GM12878 (cell line): ENCODE data around the gene RPAP3. TPM values are rescaled to one million over a fixed set of nuclear protein-coding genes. Genes with fewer than 3 reads are reported as not detected.

Experiments used
- ATAC-seq: fragments of 200-7000 bp; cut with Tn5 transposase; 3 replicates; pipeline ENCODE4 v1.9.1; 2020; ENCODE audit warnings: mild to moderate bottlenecking, moderate library complexity
- BruUV-seq: library from RNA; stranded (reverse); fragments of 400-500 nt; replicated peaks from 2 replicates; lab custom pipeline; 2021; lab: Mats Ljungman, UMichigan
- CTCF ChIA-PET: fragments of 300-600 bp; sonication (Branson Sonifier 250); formaldehyde crosslinking; extraction: SDS; loops from one replicate; lab custom pipeline; 2021; ENCODE audit warnings: inconsistent platforms; lab: Yijun Ruan, JAX
- POLR2A ChIA-PET: fragments of 350-600 bp; formaldehyde crosslinking; extraction: SDS; loops from one replicate; lab custom pipeline; 2021; ENCODE audit warnings: inconsistent platforms; lab: Charles Lee
- RAD21 ChIA-PET: fragments of 300-600 bp; sonication (Branson Sonifier 250); formaldehyde crosslinking; loops from one replicate; lab custom pipeline; 2023; ENCODE audit warnings: antibody characterized with exemption; ENCODE audit not compliant: unreplicated experiment; lab: Charles Lee
- SMC1A ChIA-PET: fragments of 300-600 bp; sonication (Branson Sonifier 250); formaldehyde crosslinking; loops from one replicate; lab custom pipeline; 2023; ENCODE audit not compliant: unreplicated experiment, uncharacterized antibody; lab: Charles Lee
- DNase-seq: peaks from one replicate; pipeline ENCODE4 v3.0.0-alpha.2; 2011; ENCODE audit warnings: low read depth, low spot score
- FAIRE-seq: peaks from 3 replicates; lab custom pipeline; 2011; peaks lifted over from hg19 to GRCh38; lab: Jason Lieb, UNC
- H2AFZ ChIP-seq: 2 replicates; pipeline ENCODE4 v1.6.0; 2011; ENCODE audit warnings: low read depth, low read length, control low read depth; ENCODE audit not compliant: control insufficient read depth
- H3K27ac ChIP-seq: 2 replicates; pipeline ENCODE4 v1.5.1; 2011; ENCODE audit warnings: control low read depth; ENCODE audit not compliant: control insufficient read depth, insufficient read depth
- H3K27me3 ChIP-seq, 2 experiments: replicated peaks in 1 of 2; 2 replicates each; pipeline versions ENCODE4 v1.6.0 to v1.6.1; 2011; ENCODE audit warnings: low read length in 1 of 2; ENCODE audit not compliant: control insufficient read depth in 2 of 2, insufficient read depth in 2 of 2
- H3K36me3 ChIP-seq, 2 experiments: 2 replicates each; pipeline ENCODE4 v1.5.1; 2011; ENCODE audit warnings: low read length in 1 of 2; ENCODE audit not compliant: control insufficient read depth in 2 of 2, insufficient read depth in 2 of 2
- H3K4me1 ChIP-seq: 2 replicates; pipeline ENCODE4 v1.6.1; 2011; ENCODE audit warnings: mild to moderate bottlenecking, low read length, moderate library complexity, mixed read lengths; ENCODE audit not compliant: control insufficient read depth, insufficient read depth
- H3K4me2 ChIP-seq: 2 replicates; pipeline ENCODE4 v1.6.0; 2011; ENCODE audit warnings: control low read depth; ENCODE audit not compliant: control insufficient read depth, insufficient read depth
- H3K4me3 ChIP-seq: fragments of 200-600 bp; sonication (generic); 2 replicates; pipeline ENCODE4 v1.5.1; 2016
- H3K79me2 ChIP-seq: 2 replicates; pipeline ENCODE4 v1.6.0; 2011; ENCODE audit warnings: low read length; ENCODE audit not compliant: control insufficient read depth, insufficient read depth
- H3K9ac ChIP-seq: 2 replicates; pipeline ENCODE4 v1.8.0; 2011; ENCODE audit warnings: low read length, control low read depth, mixed read lengths; ENCODE audit not compliant: control insufficient read depth, insufficient read depth
- H3K9me3 ChIP-seq: replicated peaks from 3 replicates; pipeline ENCODE4 v1.5.1; 2011; ENCODE audit warnings: mild to moderate bottlenecking, low read length; ENCODE audit not compliant: control insufficient read depth, insufficient read depth
- H4K20me1 ChIP-seq: 2 replicates; pipeline ENCODE4 v1.6.0; 2011; ENCODE audit not compliant: control insufficient read depth, insufficient read depth
- IRF3 ChIP-seq: fragments of 450-650 bp; IDR thresholded peaks from 2 replicates; pipeline ENCODE4 v1.6.1; 2014; ENCODE audit warnings: mild to moderate bottlenecking
- NR2C1 ChIP-seq: fragments of 450-650 bp; IDR thresholded peaks from 2 replicates; pipeline ENCODE4 v1.6.1; 2017; ENCODE audit warnings: antibody characterized with exemption, mild to moderate bottlenecking, moderate library complexity
- PBX3 ChIP-seq: IDR thresholded peaks from 2 replicates; pipeline ENCODE4 v1.6.1; 2011; ENCODE audit warnings: mild to moderate bottlenecking, low read depth, low read length, moderate library complexity; ENCODE audit not compliant: insufficient replicate concordance
- PRDM15 ChIP-seq: fragments of 450-650 bp; formaldehyde crosslinking; IDR thresholded peaks from 2 replicates; pipeline ENCODE4 v1.4.0; 2020; ENCODE audit warnings: mild to moderate bottlenecking, moderate library complexity
- RELA ChIP-seq: fragments of 450-650 bp; IDR thresholded peaks from 2 replicates; pipeline ENCODE4 v1.8.0; 2014; ENCODE audit warnings: borderline replicate concordance; ENCODE audit not compliant: partially characterized antibody
- STAT1 ChIP-seq: fragments of 450-650 bp; conservative IDR thresholded peaks from 2 replicates; pipeline ENCODE4 v1.6.1; 2014; ENCODE audit warnings: antibody characterized with exemption, mild to moderate bottlenecking
- YBX1 ChIP-seq: fragments of 450-650 bp; IDR thresholded peaks from 2 replicates; pipeline ENCODE4 v1.6.1; 2016; ENCODE audit warnings: antibody characterized with exemption
- ZBED1 ChIP-seq: IDR thresholded peaks from 2 replicates; pipeline ENCODE4 v1.6.1; 2016; ENCODE audit warnings: borderline replicate concordance
- ZBTB40 ChIP-seq: fragments of 450-650 bp; IDR thresholded peaks from 2 replicates; pipeline ENCODE4 v1.6.1; 2016; ENCODE audit warnings: mild to moderate bottlenecking, moderate library complexity, borderline replicate concordance
- ZNF217 ChIP-seq: fragments of 450-650 bp; IDR thresholded peaks from 2 replicates; pipeline ENCODE4 v1.6.1; 2017; ENCODE audit warnings: antibody characterized with exemption, mild to moderate bottlenecking
- ZNF384 ChIP-seq: IDR thresholded peaks from 2 replicates; pipeline ENCODE4 v1.6.1; 2012; ENCODE audit warnings: low read depth, mild to moderate bottlenecking, low read length, improper control_type of control experiment, borderline replicate concordance
- ZSCAN29 ChIP-seq: fragments of 450-650 bp; IDR thresholded peaks from 2 replicates; pipeline ENCODE4 v1.6.1; 2017; ENCODE audit warnings: mild to moderate bottlenecking, moderate library complexity
- WGBS: methylation state at CpG from one replicate; pipeline ENCODE4 v1.1.6; 2016; ENCODE audit warnings: low lambda C conversion rate; ENCODE audit not compliant: insufficient replicate concordance, insufficient coverage; ENCODE audit errors: missing lambda C conversion rate; 5-methylcytosine and 5-hydroxymethylcytosine counted together
- in situ Hi-C: fragments of 300-500 bp; cut with MboI; formaldehyde crosslinking; loops from 9 replicates; pipeline ENCODE4 v1.14.3; 2018; ENCODE audit warnings: mixed read lengths
- intact Hi-C: fragments of 100-400 bp; cut with micrococcal nuclease; formaldehyde crosslinking; loops from one replicate; pipeline ENCODE4 v1.14.2; 2022; ENCODE audit not compliant: unreplicated experiment
- polyA plus RNA-seq, 11 experiments: library from polyadenylated mRNA; depleted of rRNA in 4 of 11; unstranded in 6 of 11; stranded (reverse) in 5 of 11; fragments of >200 nt; fragmentation: Nextera tagmentation in 4 of 11; fragmentation: Illumina TruSeq in 1 of 11; extraction: Ambion mirVana in 4 of 11; extraction: Trizol in 1 of 11; gene quantifications; 1 replicate in 1 of 11; 2 replicates in 10 of 11; pipeline versions ENCODE4 v1.2.1 to v1.2.3, GENCODE V29; 2011 to 2016; ENCODE audit warnings: inconsistent platforms in 2 of 11, missing spikeins in 2 of 11, low read depth in 1 of 11
- total RNA-seq, 4 experiments: library from RNA; depleted of rRNA in 3 of 4; stranded (reverse); fragments of >200 nt in 3 of 4; fragmentation: Illumina TruSeq in 1 of 4; extraction: Trizol in 1 of 4; gene quantifications; 2 replicates each; pipeline versions ENCODE4 v1.2.1 to v1.2.3, GENCODE V29; 2013 to 2021

Gene RPAP3
- total and polyA plus RNA-seq, 10 of the 15 experiments (the other 5 are each of a cell fraction or from before 2014, with no cell fraction given): 14.1 to 50.6 (median 28.4) TPM

- H3K79me2 ChIP-seq: no peaks in the 10 kb centered on the region
- BruUV-seq: no TSS peak
- no peaks in the 10 kb centered on the region for H3K36me3 ChIP-seq
- H4K20me1 ChIP-seq: no peaks in the 10 kb centered on the region
- no peak for FAIRE-seq
- no peaks in the 10 kb centered on the region for H3K4me1 ChIP-seq
- intact Hi-C loops (loop anchor here (5.0 kb wide), 1 partner anchor 450 kb away; no protein-coding TSS in a partner anchor), in situ Hi-C loops (no loop called here)
- H3K27me3 ChIP-seq: no peaks in the 10 kb centered on the region
- no peak overlapping the region for H2AFZ ChIP-seq
- RAD21 ChIA-PET: interaction anchor here (0.9 to 5.6 kb wide), 6 partner anchors 9 to 121 kb away, joined by 3 to 60 read pairs (median 20); partner anchors contain the start of gene ENDOU
- SMC1A ChIA-PET: interaction anchor here (1.1 to 10.8 kb wide), 10 partner anchors 10 to 121 kb away, joined by 3 to 129 read pairs (median 6); no protein-coding TSS in a partner anchor
- no peak for DNase-seq
- no peak for ATAC-seq
- 77% methylated on average over 6 of the region's 6 CpGs for WGBS
- CTCF ChIA-PET: interaction anchor here (1.4 to 8.1 kb wide), 10 partner anchors 8 to 169 kb away, joined by 4 to 151 read pairs (median 58); partner anchors contain the start of genes ENDOU and RAPGEF3
- no peak overlapping the region for H3K4me2 ChIP-seq
- no peak overlapping the region for H3K4me3 ChIP-seq
- no peak overlapping the region for H3K27ac ChIP-seq
- no peak overlapping the region for H3K9ac ChIP-seq
- POLR2A ChIA-PET: no interaction called here
- H3K9me3 ChIP-seq: no peaks in the 10 kb centered on the region
- TF ChIP-seq ZBED1 (no peak), NR2C1 (no peak), STAT1 (no peak), PRDM15 (CRISPR knock-in tag) (no peak), ZSCAN29 (no peak), YBX1 (no peak), ZBTB40 (no peak), ZNF217 (no peak), ZNF384 (no peak), RELA (no peak), PBX3 (no peak), IRF3 (no peak)
Measured at GRCh38 chr12:47717046-47717442, 11.2 kb upstream of the RPAP3 start.
